Fibroblast of lung (primary cell): ENCODE results near the gene MEGF8. TPM values are rescaled to one million over a fixed set of nuclear protein-coding genes. Genes with fewer than 3 reads are reported as not detected.

ENCODE experiments used
- DNase-seq, 2 donors: peaks; one replicate each; pipeline versions ENCODE4 v3.0.0 to v3.0.0-alpha.2; 2010; ENCODE audit warnings: low read depth in 2 of 2
- H2AFZ ChIP-seq: 2 replicates; pipeline ENCODE4 v1.5.1; 2012; ENCODE audit warnings: low read length, control low read depth, inconsistent platforms
- H3K27ac ChIP-seq: 2 replicates; pipeline ENCODE4 v1.5.1; 2011; ENCODE audit warnings: low read length, control low read depth; ENCODE audit not compliant: insufficient read depth
- H3K27me3 ChIP-seq: 2 replicates; pipeline ENCODE4 v1.5.1; 2011; ENCODE audit warnings: mild to moderate bottlenecking, low read length; ENCODE audit not compliant: control insufficient read depth, insufficient read depth
- H3K36me3 ChIP-seq: 2 replicates; pipeline ENCODE4 v1.5.1; 2011; ENCODE audit warnings: low read length; ENCODE audit not compliant: control insufficient read depth, insufficient read depth
- H3K4me1 ChIP-seq: 2 replicates; pipeline ENCODE4 v1.5.1; 2011; ENCODE audit warnings: low read length; ENCODE audit not compliant: control insufficient read depth, insufficient read depth; ENCODE audit errors: extremely low read depth
- H3K4me2 ChIP-seq: 2 replicates; pipeline ENCODE4 v1.5.1; 2011; ENCODE audit warnings: low read length, control low read depth; ENCODE audit not compliant: insufficient read depth; ENCODE audit errors: extremely low read depth
- H3K4me3 ChIP-seq, 4 experiments: fragments of 200-600 bp in 1 of 4; sonication (generic) in 1 of 4; replicated peaks in 1 of 4; 2 replicates each; pipeline ENCODE4 v1.5.1; 2011 to 2016; ENCODE audit warnings: low read length in 4 of 4, low read depth in 3 of 4, mild to moderate bottlenecking in 3 of 4, control low read depth in 2 of 4, inconsistent platforms in 1 of 4, mixed read lengths in 1 of 4; ENCODE audit not compliant: insufficient read depth in 1 of 4; ENCODE audit errors: control extremely low read depth in 1 of 4
- H3K79me2 ChIP-seq: 2 replicates; pipeline ENCODE4 v1.5.1; 2012; ENCODE audit warnings: mild to moderate bottlenecking, low read length, inconsistent platforms; ENCODE audit not compliant: control insufficient read depth, insufficient read depth
- H3K9ac ChIP-seq: 2 replicates; pipeline ENCODE4 v1.5.1; 2011; ENCODE audit warnings: mild to moderate bottlenecking, low read length, control low read depth; ENCODE audit not compliant: insufficient read depth
- H3K9me3 ChIP-seq: 2 replicates; pipeline ENCODE4 v1.5.1; 2012; ENCODE audit warnings: low read depth, low read length; ENCODE audit not compliant: control insufficient read depth, insufficient read depth
- H4K20me1 ChIP-seq: 2 replicates; pipeline ENCODE4 v1.5.1; 2011; ENCODE audit warnings: low read length; ENCODE audit not compliant: control insufficient read depth, insufficient read depth; ENCODE audit errors: extremely low read depth
- EZH2 ChIP-seq: IDR thresholded peaks from 2 replicates; pipeline ENCODE4 v1.5.1; 2012; ENCODE audit warnings: low read length, control low read depth, mild to moderate bottlenecking; ENCODE audit errors: missing control alignments
- polyA plus RNA-seq, 2 donors: library from polyadenylated mRNA; depleted of rRNA in 1 of 2; stranded (reverse) in 1 of 2; unstranded in 1 of 2; fragments of >200 nt; gene quantifications; 2 replicates each; pipeline ENCODE4 v1.2.1, GENCODE V29; 2011 to 2012; ENCODE audit warnings: missing spikeins in 1 of 2
- total RNA-seq: library from RNA; depleted of rRNA; stranded (reverse); fragments of >200 nt; gene quantifications from 2 replicates; pipeline ENCODE4 v1.2.1, GENCODE V29; 2014
- TF ChIP-seq, protein P1 (sequence below), 2 donors: IDR thresholded peaks in 1 of 2; conservative IDR thresholded peaks in 1 of 2; 1 replicate in 1 of 2; 2 replicates in 1 of 2; pipeline ENCODE4 v1.5.1; 2011 to 2012; ENCODE audit warnings: low read length in 2 of 2, control low read depth in 1 of 2, inconsistent platforms in 1 of 2, low read depth in 1 of 2, mild to moderate bottlenecking in 1 of 2

MEGF8 gene
- total and polyA plus RNA-seq, 2 donors (not counting 1 experiment from before 2014, with no cell fraction given) = 9.3 to 27.6 TPM

DNA sequence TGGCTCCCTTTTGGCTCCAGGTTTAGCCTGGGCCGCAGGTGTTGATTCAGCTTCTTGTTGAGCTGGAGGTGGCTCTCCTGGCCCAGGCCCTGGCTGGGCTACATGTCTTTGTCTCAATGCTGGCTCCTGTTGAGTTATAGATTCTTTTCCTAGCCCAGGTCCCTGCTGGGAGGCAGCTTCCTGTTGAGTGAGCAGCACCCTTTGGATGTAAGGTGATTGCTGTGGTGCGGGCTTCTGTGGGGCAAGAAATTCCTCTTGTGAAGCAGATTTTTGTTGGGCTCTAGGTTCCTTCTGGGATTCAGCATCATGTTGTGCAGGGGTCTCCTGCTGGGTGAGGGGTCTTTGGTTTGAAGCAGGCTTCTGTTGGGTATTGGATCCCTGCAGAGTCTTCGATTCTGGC is 101.2 kb downstream of the MEGF8 start:
- Histone ChIP-seq H3K4me2 (no peak overlapping the region), H3K27ac (no peak overlapping the region), H3K9me3 (no peaks in the 10 kb centered on the region)

DNA sequence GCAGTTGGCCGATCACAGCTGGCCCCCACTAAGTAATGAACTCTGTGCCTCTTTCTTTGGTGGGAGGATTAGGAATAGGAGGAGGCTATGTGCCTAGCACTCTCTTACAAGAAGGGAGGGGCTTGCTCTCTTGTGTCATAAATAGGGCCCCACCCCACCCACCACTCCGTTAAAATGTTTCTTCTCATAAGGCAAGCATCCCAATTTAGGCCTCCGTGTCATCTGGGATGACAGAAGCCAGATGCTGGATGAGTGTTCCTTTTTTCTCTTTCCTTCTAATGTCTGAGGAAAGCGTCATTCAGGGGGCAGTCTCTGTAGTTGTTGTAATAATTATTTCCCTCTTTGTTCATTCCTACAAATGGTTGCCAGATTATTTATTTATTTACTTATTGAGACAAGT is 101.9 kb downstream of the MEGF8 start, which contains the start of gene LIPE:
TSS of gene LIPE (minus strand) at position 76 of the 400 bp plus-strand sequence. CDS start 239 bp downstream, outside the sequence.
- H2AFZ ChIP-seq = no peak within 1 kb of the TSS
- H4K20me1 ChIP-seq = no peaks in the 10 kb centered on the region
- no peak within 1 kb of the TSS for H3K4me2 ChIP-seq
- H3K4me3 ChIP-seq = no peak within 1 kb of the TSS
- DNase-seq = peak in 1 of 2 donors; percentile 40
- no peak for TF ChIP-seq EZH2
- TF ChIP-seq, protein P1, sequence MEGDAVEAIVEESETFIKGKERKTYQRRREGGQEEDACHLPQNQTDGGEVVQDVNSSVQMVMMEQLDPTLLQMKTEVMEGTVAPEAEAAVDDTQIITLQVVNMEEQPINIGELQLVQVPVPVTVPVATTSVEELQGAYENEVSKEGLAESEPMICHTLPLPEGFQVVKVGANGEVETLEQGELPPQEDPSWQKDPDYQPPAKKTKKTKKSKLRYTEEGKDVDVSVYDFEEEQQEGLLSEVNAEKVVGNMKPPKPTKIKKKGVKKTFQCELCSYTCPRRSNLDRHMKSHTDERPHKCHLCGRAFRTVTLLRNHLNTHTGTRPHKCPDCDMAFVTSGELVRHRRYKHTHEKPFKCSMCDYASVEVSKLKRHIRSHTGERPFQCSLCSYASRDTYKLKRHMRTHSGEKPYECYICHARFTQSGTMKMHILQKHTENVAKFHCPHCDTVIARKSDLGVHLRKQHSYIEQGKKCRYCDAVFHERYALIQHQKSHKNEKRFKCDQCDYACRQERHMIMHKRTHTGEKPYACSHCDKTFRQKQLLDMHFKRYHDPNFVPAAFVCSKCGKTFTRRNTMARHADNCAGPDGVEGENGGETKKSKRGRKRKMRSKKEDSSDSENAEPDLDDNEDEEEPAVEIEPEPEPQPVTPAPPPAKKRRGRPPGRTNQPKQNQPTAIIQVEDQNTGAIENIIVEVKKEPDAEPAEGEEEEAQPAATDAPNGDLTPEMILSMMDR (conservative IDR thresholded peaks at IDR 0.05 in 1 of 2, IDR thresholded peaks at IDR 0.05 in 1 of 2; ENCODE audit: low read depth in 1 of 2, low read length in 2 of 2) = no peak
- no peaks in the 10 kb centered on the region for H3K27me3 ChIP-seq
- no peak within 1 kb of the TSS for H3K27ac ChIP-seq
- H3K9me3 ChIP-seq = no peaks in the 10 kb centered on the region
- peaks cover 5% of the 10 kb centered on the region for H3K4me1 ChIP-seq
- no peaks in the 10 kb centered on the region for H3K36me3 ChIP-seq
- H3K79me2 ChIP-seq = no peaks in the 10 kb centered on the region
- no peak within 1 kb of the TSS for H3K9ac ChIP-seq

More for the DNA sequence above, 101.2 kb downstream of the MEGF8 start:
- no peak for DNase-seq
- Histone ChIP-seq H3K4me1 (peaks cover 5% of the 10 kb centered on the region), H4K20me1 (no peaks in the 10 kb centered on the region), H3K27me3 (no peaks in the 10 kb centered on the region), H3K4me3 (no peak overlapping the region), H3K36me3 (no peaks in the 10 kb centered on the region), H3K79me2 (no peaks in the 10 kb centered on the region), H3K9ac (no peak overlapping the region), H2AFZ (no peak overlapping the region)
- TF ChIP-seq EZH2 = no peak
- TF ChIP-seq, protein P1 (conservative IDR thresholded peaks at IDR 0.05 in 1 of 2, IDR thresholded peaks at IDR 0.05 in 1 of 2; ENCODE audit: low read depth in 1 of 2, low read length in 2 of 2) = no peak

Other genes with a start within 250 kb of the MEGF8 start
- gene ZNF574, start 249.5 kb upstream of the MEGF8 start, total RNA-seq = 7.7 and 9.9 TPM in 2 replicates
- gene ZNF574, start 249.5 kb upstream of the MEGF8 start, polyA plus RNA-seq = 5.1 and 6.6 TPM in 2 replicates
- gene POU2F2, start 193.2 kb upstream of the MEGF8 start, total RNA-seq = under 0.01 and 0.17 TPM in 2 replicates
- gene POU2F2, start 193.2 kb upstream of the MEGF8 start, polyA plus RNA-seq = 0.31 and 0.43 TPM in 2 replicates
- gene DEDD2, start 108.0 kb upstream of the MEGF8 start, total RNA-seq = 11.3 and 17.8 TPM in 2 replicates
- 9.8 and 10.0 TPM in 2 replicates for gene DEDD2, start 108.0 kb upstream of the MEGF8 start, polyA plus RNA-seq
- gene ZNF526, start 105.3 kb upstream of the MEGF8 start, total RNA-seq = 6.7 and 7.8 TPM in 2 replicates
- 4.9 and 5.9 TPM in 2 replicates for gene ZNF526, start 105.3 kb upstream of the MEGF8 start, polyA plus RNA-seq
- gene GSK3A, start 83.0 kb upstream of the MEGF8 start, total RNA-seq = 8.7 and 11.6 TPM in 2 replicates
- gene GSK3A, start 83.0 kb upstream of the MEGF8 start, polyA plus RNA-seq = 21.7 and 30.6 TPM in 2 replicates
- 13.2 and 14.1 TPM in 2 replicates for gene ERF, start 70.5 kb upstream of the MEGF8 start, total RNA-seq
- gene ERF, start 70.5 kb upstream of the MEGF8 start, polyA plus RNA-seq = 35.3 and 36.3 TPM in 2 replicates
- 16.7 and 23.6 TPM in 2 replicates for gene CIC, start 56.4 kb upstream of the MEGF8 start, total RNA-seq
- 8.5 and 14.5 TPM in 2 replicates for gene CIC, start 56.4 kb upstream of the MEGF8 start, polyA plus RNA-seq
- 0.17 and 0.26 TPM in 2 replicates for gene PRR19, start 23.5 kb upstream of the MEGF8 start, total RNA-seq
- gene PRR19, start 23.5 kb upstream of the MEGF8 start, polyA plus RNA-seq = 0.39 and 0.54 TPM in 2 replicates
- gene PAFAH1B3, start 23.0 kb upstream of the MEGF8 start, total RNA-seq = 25.9 and 32.1 TPM in 2 replicates
- gene PAFAH1B3, start 23.0 kb upstream of the MEGF8 start, polyA plus RNA-seq = 20.1 and 34.1 TPM in 2 replicates
- gene TMEM145, start 12.3 kb upstream of the MEGF8 start, total RNA-seq = 0.83 TPM in 1 of 2 replicates, not detected in the other
- gene TMEM145, start 12.3 kb upstream of the MEGF8 start, polyA plus RNA-seq = 0.05 and 0.20 TPM in 2 replicates
- gene CNFN, start 64.7 kb downstream of the MEGF8 start, total RNA-seq = not detected in 2 replicates
- gene CNFN, start 64.7 kb downstream of the MEGF8 start, polyA plus RNA-seq = not detected in 2 replicates
- 0.51 and 1.7 TPM in 2 replicates for gene LIPE, start 101.8 kb downstream of the MEGF8 start, total RNA-seq
- gene LIPE, start 101.8 kb downstream of the MEGF8 start, polyA plus RNA-seq = 1.1 and 2.7 TPM in 2 replicates
- not detected in 2 replicates for gene CXCL17, start 117.3 kb downstream of the MEGF8 start, total RNA-seq
- not detected in 2 replicates for gene CXCL17, start 117.3 kb downstream of the MEGF8 start, polyA plus RNA-seq
- not detected in 2 replicates for gene CEACAM1, start 202.8 kb downstream of the MEGF8 start, total RNA-seq
- 0.03 TPM in 1 of 2 replicates, not detected in the other for gene CEACAM1, start 202.8 kb downstream of the MEGF8 start, polyA plus RNA-seq